ACC112 (cell line): ENCODE measurements around the gene RANBP10.

Experiments
- H2AFZ ChIP-seq: fragments of 200-600 bp; sonication (generic); one replicate; pipeline ENCODE4 v1.6.0; 2017; ENCODE audit warnings: antibody characterized with exemption, low read length; ENCODE audit not compliant: unreplicated experiment
- H3K27ac ChIP-seq: fragments of 200-600 bp; sonication (generic); 2 replicates; pipeline ENCODE4 v1.5.1; 2014; ENCODE audit warnings: low read depth, mild to moderate bottlenecking, antibody characterized with exemption, low read length, moderate library complexity
- H3K27me3 ChIP-seq: fragments of 200-600 bp; sonication (generic); 2 replicates; pipeline ENCODE4 v1.6.1; 2014; ENCODE audit warnings: mild to moderate bottlenecking, antibody characterized with exemption, low read length, moderate library complexity, mixed read lengths; ENCODE audit not compliant: insufficient read depth
- H3K36me3 ChIP-seq: fragments of 200-600 bp; sonication (generic); 2 replicates; pipeline ENCODE4 v1.6.1; 2016; ENCODE audit warnings: mild to moderate bottlenecking, antibody characterized with exemption, low read length, moderate library complexity, mixed read lengths; ENCODE audit not compliant: insufficient read depth
- H3K4me1 ChIP-seq: fragments of 200-600 bp; sonication (generic); one replicate; pipeline ENCODE4 v1.6.1; 2016; ENCODE audit warnings: low read length, mixed read lengths; ENCODE audit not compliant: insufficient read depth, unreplicated experiment, control insufficient read depth
- H3K4me3 ChIP-seq: fragments of 200-600 bp; sonication (generic); 2 replicates; pipeline ENCODE4 v1.5.1; 2014; ENCODE audit warnings: mild to moderate bottlenecking, low read depth, low read length
- H3K79me2 ChIP-seq: fragments of 200-600 bp; sonication (generic); one replicate; pipeline ENCODE4 v1.6.0; 2016; ENCODE audit warnings: low read length; ENCODE audit not compliant: control insufficient read depth, unreplicated experiment, insufficient read depth

The RANBP10 gene

GRCh38 chr16:67806428-67807147 is at the start of gene RANBP10, which contains the start of gene TSNAXIP1:
TSS of gene RANBP10 (minus strand) at chr16:67806560. CDS start at chr16:67806536, 24 bp downstream.
TSS of gene TSNAXIP1 (plus strand) at chr16:67806889. CDS start at chr16:67807150, 261 bp downstream.
- no peaks in the 10 kb centered on the region for H3K27me3 ChIP-seq
- peaks cover 20% of the 10 kb centered on the region for H3K79me2 ChIP-seq
- H2AFZ ChIP-seq, result peak within 1 kb of the TSS; percentile 82
- peaks cover 10% of the 10 kb centered on the region for H3K4me1 ChIP-seq
- H3K4me3 ChIP-seq, result peak within 1 kb of the TSS; percentile 95
- H3K36me3 ChIP-seq, result peaks cover 8% of the 10 kb centered on the region
- peak within 1 kb of the TSS; percentile 45; the same call in 1 of the 2 replicates for H3K27ac ChIP-seq

- no peak overlapping the region for H3K4me3 ChIP-seq
- peaks cover 26% of the 10 kb centered on the region for H3K4me1 ChIP-seq
- H3K27ac ChIP-seq, result peak overlapping the region; percentile 99
- no peaks in the 10 kb centered on the region for H3K36me3 ChIP-seq
- H3K79me2 ChIP-seq, result peaks cover 91% of the 10 kb centered on the region
- no peak overlapping the region for H2AFZ ChIP-seq
- no peaks in the 10 kb centered on the region for H3K27me3 ChIP-seq
Measured at GRCh38 chr16:67855789-67856188, 49.4 kb upstream of the RANBP10 start.

GRCh38 chr16:67853670-67854069 is 47.3 kb upstream of the RANBP10 start:
- no peaks in the 10 kb centered on the region for H3K36me3 ChIP-seq
- no peaks in the 10 kb centered on the region for H3K27me3 ChIP-seq
- peaks cover 90% of the 10 kb centered on the region for H3K79me2 ChIP-seq
- no peak overlapping the region for H3K4me3 ChIP-seq
- no peak overlapping the region for H2AFZ ChIP-seq
- peaks cover 24% of the 10 kb centered on the region for H3K4me1 ChIP-seq
- H3K27ac ChIP-seq, result no peak overlapping the region

- Histone ChIP-seq H3K4me3 (peak overlapping the region; percentile 94), H3K27ac (peak overlapping the region; percentile 69), H3K27me3 (no peaks in the 10 kb centered on the region), H3K4me1 (peaks cover 38% of the 10 kb centered on the region), H3K79me2 (peaks cover 88% of the 10 kb centered on the region), H2AFZ (no peak overlapping the region), H3K36me3 (no peaks in the 10 kb centered on the region)
Measured at GRCh38 chr16:67848118-67848517, 41.8 kb upstream of the RANBP10 start.

GRCh38 chr16:67847064-67847861 is 40.9 kb upstream of the RANBP10 start, which contains the start of gene CENPT:
TSS of gene CENPT (minus strand) at chr16:67847693. CDS start at chr16:67833859, 13,834 bp downstream.
- Histone ChIP-seq H3K36me3 (no peaks in the 10 kb centered on the region), H3K27ac (peak within 1 kb of the TSS; percentile 69), H3K4me3 (peak within 1 kb of the TSS; percentile 94), H3K27me3 (no peaks in the 10 kb centered on the region), H2AFZ (peak within 1 kb of the TSS; percentile 19), H3K79me2 (peaks cover 84% of the 10 kb centered on the region), H3K4me1 (peaks cover 38% of the 10 kb centered on the region)

- H3K4me1 ChIP-seq, result peaks cover 38% of the 10 kb centered on the region
- H3K36me3 ChIP-seq, result no peaks in the 10 kb centered on the region
- peak within 1 kb of the TSS; percentile 94 for H3K4me3 ChIP-seq
- no peaks in the 10 kb centered on the region for H3K27me3 ChIP-seq
- H3K27ac ChIP-seq, result peak within 1 kb of the TSS; percentile 69
- peak within 1 kb of the TSS; percentile 19 for H2AFZ ChIP-seq
- peaks cover 76% of the 10 kb centered on the region for H3K79me2 ChIP-seq
Measured at GRCh38 chr16:67846320-67847063, 40.1 kb upstream of the RANBP10 start, which contains the start of gene NUTF2. TSS of gene NUTF2 (plus strand) at chr16:67846933. CDS start at chr16:67865131, 18,198 bp downstream.

- peak overlapping the region; percentile 19 for H2AFZ ChIP-seq
- H3K27me3 ChIP-seq, result no peaks in the 10 kb centered on the region
- peak overlapping the region; percentile 94 for H3K4me3 ChIP-seq
- peaks cover 71% of the 10 kb centered on the region for H3K79me2 ChIP-seq
- peak overlapping the region; percentile 69 for H3K27ac ChIP-seq
- H3K36me3 ChIP-seq, result no peaks in the 10 kb centered on the region
- H3K4me1 ChIP-seq, result peaks cover 38% of the 10 kb centered on the region
Measured at GRCh38 chr16:67846063-67846319, 39.6 kb upstream of the RANBP10 start.

- Histone ChIP-seq H2AFZ (no peak overlapping the region), H3K79me2 (peaks cover 66% of the 10 kb centered on the region), H3K27me3 (no peaks in the 10 kb centered on the region), H3K36me3 (no peaks in the 10 kb centered on the region), H3K27ac (peak overlapping the region; percentile 69), H3K4me1 (peaks cover 38% of the 10 kb centered on the region), H3K4me3 (peak overlapping the region; percentile 94)
Measured at GRCh38 chr16:67845291-67846062, 39.1 kb upstream of the RANBP10 start.

GRCh38 chr16:67844497-67844896 is 38.1 kb upstream of the RANBP10 start:
- Histone ChIP-seq H3K4me3 (peak overlapping the region; percentile 79), H2AFZ (no peak overlapping the region), H3K27me3 (no peaks in the 10 kb centered on the region), H3K36me3 (no peaks in the 10 kb centered on the region), H3K79me2 (peaks cover 57% of the 10 kb centered on the region), H3K4me1 (peaks cover 38% of the 10 kb centered on the region), H3K27ac (peak overlapping the region; percentile 46; the same call in 1 of the 2 replicates)
